ENCODE data around the gene REV1.
A peak's percentile ranks its signal among the peaks of the same experiment; 100 is the strongest.
"Not testable (repeated sequence)": the region's sequence is repeated elsewhere in the genome, so short reads cannot be mapped to it uniquely, and the experiment has no call there.

Gene REV1

GRCh38 chr2:99489761-99490622 lies at the start of gene REV1:
Gene REV1 (minus strand): TSS chr2:99490017. CDS start chr2:99464975, 25,042 bp downstream.
- peak; percentile 96 for DNase-seq

DNA sequence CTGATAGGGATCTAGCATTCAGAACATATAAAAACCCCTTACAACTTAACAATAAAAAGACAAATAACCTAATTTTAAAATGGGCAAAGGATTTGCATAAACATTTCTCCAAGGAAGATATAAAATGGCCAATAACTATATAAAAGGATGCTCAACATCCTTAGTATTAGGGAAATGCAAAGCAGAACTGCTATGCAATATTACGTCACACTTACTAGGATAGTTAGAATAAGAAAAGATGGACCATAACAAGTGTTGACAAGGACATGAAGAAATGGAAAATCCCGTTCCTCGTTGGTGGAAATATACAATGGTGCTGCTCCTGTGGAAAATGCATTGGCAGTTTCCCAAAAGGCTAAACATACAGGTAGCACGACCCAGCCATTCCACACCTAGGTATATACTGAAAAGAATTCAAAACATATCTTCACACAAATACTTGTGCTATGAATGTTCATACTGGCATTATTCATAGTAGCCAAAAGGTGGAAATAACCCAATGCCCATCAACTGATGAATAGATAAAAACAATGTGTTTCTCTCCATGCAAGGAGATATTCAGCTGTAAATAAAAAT lies 48.2 kb upstream of the REV1 start:
- no peak for DNase-seq

DNA sequence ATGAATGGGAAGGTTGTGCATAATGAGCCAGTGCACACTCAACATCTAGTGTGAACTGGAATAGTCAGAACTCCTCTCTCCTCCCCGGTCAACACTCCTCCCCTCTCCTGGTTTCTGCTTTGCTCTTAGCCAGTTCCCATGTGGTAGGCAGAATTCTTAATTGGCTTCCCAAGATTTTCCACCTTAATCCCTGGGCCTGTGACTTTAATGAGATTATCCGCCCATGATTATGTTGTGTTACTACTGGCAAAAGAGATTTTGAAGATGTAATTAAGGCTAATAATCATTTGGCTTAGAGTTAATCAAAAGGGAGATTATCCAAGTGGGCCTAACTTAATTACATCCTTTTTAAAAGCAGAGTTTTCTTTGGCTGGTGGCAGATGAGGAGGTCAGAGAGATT lies 34.2 kb upstream of the REV1 start:
- DNase-seq = no peak

- DNase-seq = no peak
These were observed 32.3 kb upstream of the REV1 start for GRCh38 chr2:99522157-99522556.

DNA sequence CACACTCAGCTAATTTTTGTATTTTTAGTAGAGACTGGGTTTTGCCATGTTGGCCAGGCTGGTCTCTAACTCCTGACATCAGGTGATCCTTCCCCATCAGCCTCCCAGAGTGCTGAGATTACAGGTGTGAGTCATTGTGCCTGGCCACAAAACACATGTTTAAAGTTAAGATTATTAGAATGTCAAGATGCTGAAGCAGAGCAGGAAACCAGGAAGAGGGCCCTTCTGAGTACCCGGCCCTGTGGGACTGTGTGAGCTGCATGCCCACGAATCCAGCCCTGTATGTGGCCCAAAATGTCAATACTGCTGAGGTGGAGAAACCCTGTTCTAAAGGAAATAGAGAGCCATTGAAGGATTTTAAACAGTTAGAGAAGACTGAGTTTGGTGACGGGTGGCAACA lies 31.0 kb upstream of the REV1 start:
- DNase-seq = no peak

DNA sequence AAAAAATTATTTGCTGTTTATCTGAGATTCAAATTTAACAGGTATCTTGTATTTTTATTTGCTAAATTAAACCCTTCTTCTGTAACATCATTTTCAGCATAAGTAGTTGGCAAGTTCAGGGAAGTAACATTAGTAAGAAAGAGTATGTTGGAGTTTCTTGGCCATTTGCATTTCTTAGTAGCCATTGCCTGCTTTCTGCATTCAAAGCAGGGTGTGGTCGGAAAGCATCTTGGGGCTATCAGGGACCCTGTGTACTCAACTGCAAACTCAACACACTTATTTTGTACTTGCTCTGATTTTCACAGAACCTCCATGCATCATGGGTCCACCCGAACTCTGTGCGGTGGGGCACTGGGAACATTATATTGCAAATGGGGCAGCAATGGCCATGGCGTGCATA lies 30.4 kb upstream of the REV1 start:
- DNase-seq = no peak

- DNase-seq = no peak
These were observed 24.5 kb upstream of the REV1 start for GRCh38 chr2:99514357-99514756.

DNA sequence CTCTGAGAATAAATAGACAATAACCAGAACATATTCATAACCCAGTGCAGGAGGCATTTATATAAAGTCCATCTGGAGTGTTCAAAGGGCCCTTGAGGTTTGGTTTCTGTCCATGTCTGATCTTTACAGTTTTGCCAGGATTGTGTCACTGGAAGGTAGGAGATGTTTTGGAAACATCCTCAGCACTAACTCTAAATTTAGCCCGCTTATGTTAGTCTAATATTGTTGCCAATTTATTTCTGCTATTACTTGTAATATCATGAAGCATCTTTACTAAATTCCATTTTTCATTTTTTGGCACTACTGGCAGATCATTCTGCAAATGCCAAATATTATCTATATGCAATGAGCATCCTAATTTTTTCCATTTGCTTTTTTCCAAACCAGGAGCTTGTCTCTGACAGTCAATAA lies 22.4 kb upstream of the REV1 start:
- DNase-seq = no peak

DNA sequence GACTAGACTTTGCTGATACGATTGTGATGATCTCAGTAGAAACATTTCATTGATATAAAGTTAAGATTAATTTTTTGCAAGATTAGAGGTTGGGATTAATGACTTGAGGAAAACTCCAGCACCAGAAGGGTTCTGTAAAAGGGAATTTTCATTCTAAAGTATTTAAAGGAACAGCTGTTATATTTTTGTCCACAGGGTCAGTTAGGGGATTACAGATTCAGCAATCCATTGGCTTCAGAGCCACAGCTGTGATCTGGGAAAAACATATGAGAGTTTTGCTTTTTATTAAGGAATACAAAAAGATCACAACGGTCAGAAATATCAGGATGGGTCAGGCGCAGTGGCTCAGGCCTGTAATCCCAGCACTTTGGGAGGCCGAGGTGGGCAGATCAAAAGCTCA lies 19.6 kb upstream of the REV1 start:
- no peak for DNase-seq

- no peak for DNase-seq
These were observed 18.4 kb upstream of the REV1 start for GRCh38 chr2:99507937-99508818.

DNA sequence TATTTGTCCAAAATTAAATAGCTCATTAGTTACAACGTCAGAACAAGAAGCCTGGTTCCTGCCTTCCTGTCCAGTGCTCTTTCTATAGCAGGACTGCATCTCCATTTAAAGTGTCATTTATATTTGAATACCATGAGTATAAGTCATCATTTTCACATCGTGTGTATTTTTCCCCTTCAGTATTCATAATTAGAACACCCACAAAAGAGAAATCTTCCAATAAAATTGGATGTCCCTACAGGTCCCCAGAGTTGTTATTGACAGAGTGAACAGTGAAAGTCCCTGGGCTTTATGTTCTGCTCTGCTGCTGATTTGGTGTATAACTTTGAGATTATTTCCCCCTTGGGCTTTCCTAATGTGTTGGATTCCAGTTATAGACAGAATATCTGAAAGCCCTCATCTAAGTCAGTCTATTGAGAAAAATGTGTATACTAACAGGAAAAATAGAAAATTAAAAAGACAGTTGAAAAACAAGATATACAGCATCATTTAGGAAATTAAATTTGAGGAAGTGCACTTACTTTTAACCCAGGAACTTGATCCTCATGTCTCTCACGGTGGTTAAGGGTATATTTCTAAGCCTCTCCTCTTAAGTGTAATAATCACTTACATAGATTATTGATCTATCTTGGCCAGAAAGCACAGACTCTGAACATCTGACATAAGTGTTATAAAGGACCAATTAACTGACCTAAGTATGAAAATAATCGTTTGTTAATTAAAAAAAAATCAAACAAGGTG lies 15.2 kb upstream of the REV1 start:
- DNase-seq = no peak

DNA sequence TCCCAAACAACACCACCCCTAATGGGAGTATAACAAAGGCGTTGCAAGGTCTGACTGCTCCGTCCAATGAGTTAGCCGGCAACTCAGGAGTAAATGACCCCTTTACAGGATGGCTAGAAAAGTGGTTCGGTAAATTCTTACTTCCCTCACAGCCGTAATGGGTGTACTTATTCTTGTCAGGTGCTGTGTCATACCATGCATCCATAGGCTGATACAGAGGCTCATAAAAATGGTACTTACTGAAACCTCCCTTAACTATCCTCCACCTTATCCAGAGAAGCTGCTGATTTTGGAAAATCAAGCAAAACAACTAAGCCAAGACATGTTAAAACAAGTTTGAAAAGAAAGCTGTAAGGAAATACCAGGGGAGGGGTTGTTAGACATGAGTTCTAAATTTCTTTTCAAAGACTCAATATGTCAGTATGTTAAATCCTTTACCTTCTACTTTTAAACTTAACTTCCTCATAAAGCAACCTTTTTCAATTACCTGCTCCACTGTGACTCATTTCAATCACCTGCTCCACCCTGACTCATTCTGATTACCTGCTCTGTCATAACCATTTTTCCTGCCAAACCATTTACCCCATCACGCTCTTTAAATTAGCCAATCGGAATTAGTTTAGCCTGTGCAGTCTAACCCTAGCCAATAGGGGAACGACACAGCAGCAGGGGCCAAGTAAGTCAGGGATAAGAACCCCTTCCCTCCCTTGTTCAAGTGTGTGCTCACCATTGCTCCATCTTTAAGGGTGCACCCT lies 14.0 kb upstream of the REV1 start:
- not testable (repeated sequence) for DNase-seq

DNA sequence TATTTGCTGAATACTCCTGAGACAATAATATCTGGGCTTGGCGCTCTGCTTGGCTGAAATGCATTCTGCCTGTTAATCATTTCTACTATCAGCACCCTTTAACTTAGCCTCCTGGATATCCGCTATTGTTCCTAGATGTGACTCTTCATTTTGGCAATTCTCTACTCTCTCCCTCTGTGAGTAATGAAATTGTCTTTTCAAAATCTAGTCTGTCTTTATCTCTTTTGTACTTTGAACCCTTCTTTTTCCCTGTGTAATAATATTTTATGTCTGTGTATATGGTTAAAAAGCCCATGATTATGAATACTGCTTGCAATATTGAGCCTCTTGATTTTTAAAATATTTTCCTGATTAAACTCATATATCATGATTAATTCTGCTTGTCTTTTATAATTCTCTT lies 6.2 kb upstream of the REV1 start:
- no peak for DNase-seq

DNA sequence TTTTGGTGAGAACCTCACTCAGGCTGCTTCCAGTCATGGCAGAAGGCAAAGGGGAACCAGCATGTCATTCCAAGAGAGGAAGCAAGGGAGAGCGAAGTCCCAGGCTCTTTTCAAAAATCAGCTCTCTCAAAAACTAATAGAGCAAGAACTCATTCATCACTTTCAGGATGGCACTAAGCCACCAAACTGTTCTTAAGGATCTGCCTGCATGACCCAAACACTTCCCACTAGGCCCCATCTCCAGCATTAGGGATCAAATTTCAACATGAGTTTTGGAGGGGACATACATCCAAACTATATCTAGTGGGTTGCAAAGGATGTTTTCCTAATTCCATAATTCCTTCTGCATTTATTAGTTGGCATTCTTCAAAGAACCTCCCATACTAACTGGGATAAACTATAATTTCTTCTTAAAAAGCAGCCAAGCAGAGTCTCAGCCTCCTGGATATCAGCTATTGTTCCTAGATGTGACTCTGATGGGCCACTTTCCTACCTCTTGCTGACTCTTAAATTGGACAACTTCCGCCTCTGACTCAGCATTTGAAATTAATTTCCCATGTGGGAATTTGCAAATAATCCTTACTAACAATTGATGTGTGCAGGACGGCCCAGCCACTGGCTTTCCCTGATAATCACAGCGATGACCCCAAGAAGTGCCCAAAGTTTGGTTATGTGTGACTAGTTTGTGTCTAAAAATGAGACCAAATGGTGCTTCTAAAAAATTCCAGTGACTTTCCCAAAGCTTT lies 5.5 kb upstream of the REV1 start:
- no peak for DNase-seq

DNA sequence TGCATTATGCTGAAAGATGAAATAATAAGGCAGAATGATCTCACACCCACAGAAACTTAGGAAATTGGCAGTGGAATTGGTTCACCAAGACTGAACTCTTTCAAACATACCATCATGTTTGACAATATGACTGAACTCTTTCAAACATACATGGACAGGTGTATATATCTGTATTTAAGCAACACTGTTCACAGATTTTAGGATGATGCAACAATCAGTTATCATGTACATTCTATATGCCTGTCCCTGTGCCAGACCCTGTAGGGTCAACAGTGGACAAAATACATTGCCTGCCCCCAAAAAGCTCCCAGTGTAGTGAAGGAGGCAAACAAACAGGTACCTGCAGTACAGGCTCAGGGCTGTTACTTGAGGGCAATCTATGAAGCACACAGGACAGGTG lies 2.9 kb upstream of the REV1 start:
- DNase-seq = no peak

DNA sequence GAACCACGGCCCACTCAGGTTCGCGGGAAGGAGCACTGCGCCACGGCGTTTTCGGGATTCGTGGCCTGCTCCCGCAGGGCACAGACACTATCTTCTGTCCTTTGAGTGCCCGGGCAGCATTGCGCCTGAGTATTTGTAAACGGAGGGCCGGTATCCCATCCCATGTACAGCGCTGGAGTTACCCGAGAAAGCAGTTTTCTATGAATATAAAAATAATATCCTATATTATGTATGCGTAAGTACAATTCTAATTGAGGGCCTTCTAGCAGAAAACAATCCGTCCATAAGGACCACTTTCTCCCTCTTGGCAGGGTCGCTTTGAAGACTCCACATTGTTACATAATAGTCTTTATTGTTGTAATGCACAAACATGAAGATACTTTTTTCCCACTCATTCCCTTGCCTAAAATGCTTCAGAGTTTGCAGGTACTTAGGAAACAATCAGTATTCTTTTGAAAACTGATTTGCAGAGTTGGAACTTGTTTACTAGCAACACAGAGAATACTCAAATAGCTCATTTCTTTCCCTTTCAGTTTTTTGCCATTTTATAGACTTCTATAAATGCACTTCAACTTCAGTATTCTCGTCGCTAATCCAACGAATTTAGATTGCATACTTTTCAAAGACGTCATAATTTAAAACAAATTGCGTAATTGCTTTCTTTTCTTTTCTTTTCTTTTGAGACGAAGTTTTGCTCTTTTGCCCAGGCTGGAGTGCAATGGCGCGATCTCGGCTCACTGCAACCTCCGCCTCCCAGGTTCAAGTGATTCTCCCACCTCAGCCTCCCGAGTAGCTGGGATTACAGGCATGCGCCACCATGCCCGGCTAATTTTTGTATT lies 1.0 kb upstream of the REV1 start:
- no peak for DNase-seq

GRCh38 chr2:99489063-99489760 lies 605 bp downstream of the REV1 start:
- peak; percentile 75 for DNase-seq

DNA sequence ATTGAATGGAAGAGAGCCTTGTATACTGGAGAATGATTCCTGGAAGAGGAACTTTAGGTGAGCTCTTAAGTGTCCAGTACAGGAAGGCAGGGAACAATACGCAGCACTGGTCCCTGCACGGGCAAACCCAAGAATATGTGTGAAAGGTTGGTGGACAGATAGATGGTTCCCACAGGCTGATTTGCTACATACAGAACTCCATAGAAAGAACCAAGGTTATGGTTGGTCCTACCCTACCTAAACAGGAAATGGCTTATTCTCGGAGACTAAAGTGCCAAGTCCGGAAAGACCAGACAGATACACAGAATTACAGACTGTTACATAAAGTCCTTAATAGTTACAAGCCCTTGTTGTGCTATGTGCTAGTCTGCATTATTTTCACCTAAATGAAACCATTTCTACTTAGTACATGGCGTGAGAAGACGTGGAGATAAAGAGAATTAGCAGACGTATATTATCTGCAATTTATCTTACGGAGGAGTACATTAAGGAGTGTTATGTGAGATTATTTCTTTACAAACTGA lies 1.2 kb downstream of the REV1 start:
- no peak for DNase-seq

DNA sequence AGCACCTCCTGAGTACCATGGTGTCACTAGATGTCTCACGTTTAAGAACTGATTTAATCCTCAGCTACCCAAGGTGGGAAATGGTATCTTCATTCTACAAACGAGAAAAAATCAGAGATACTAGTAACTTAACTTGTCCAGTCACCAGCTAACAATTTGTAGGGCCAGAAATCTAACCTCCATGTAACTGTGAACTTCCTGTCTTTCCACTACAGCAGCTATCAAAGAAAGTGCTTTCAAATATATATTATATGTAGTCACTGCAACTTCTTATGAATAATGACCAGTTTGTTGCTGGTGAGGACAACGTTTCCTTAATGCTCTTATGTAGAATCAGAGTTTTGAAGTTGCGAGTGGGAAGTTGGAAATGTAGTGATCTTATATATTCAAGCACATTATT lies 1.9 kb downstream of the REV1 start:
- DNase-seq = no peak

DNA sequence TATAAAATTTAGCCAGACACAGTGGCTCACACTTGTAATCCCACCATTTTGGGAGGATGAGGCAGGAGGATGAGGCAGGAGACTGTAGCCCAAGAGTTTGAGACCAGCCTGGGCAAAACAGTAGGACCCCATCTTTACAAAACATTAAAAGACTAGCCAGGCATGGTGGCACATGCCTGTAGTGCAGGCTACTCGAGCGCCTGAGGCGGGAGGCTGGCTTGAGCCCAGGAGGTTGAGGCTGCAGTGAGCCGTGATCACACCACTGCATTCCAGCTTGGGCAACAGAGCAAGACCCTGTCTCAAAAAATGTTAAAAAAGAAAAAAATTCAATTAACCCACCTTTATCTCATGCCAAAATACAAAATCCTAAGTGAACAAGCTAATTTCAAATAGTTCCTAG lies 4.0 kb downstream of the REV1 start:
- no peak for DNase-seq
